ENCODE data around the gene CDC42BPG.

The CDC42BPG gene

GRCh38 chr11:64887757-64888405, 43.4 kb upstream of the CDC42BPG start:
- H3K4me1 ChIP-seq (ENCODE audit: control insufficient read depth, low read length): peaks cover 50% of the 10 kb centered on the region
- peak overlapping the region; percentile 83 for H3K4me2 ChIP-seq (ENCODE audit: low read length)
- H3F3A ChIP-seq (ENCODE audit: control insufficient read depth, insufficient read depth): peaks cover 7% of the 10 kb centered on the region
- no peaks in the 10 kb centered on the region for H3K79me2 ChIP-seq (ENCODE audit: control insufficient read depth, low read length)
- H3K36me3 ChIP-seq (ENCODE audit: control insufficient read depth, low read length): no peaks in the 10 kb centered on the region
- peak; percentile 88 for TF ChIP-seq CTCF (IDR thresholded peaks at IDR 0.05; ENCODE audit: low read depth, low read length, poor library complexity, severe bottlenecking)
- TF ChIP-seq EZH2phosphoT487 (IDR thresholded peaks at IDR 0.05; ENCODE audit: borderline replicate concordance, low read length): no peak
- no peaks in the 10 kb centered on the region for H3K27me3 ChIP-seq (ENCODE audit: control insufficient read depth, low read length)
- H3K4me3 ChIP-seq (ENCODE audit: low read length): peak overlapping the region; percentile 65
- no peaks in the 10 kb centered on the region for H4K20me1 ChIP-seq (ENCODE audit: control insufficient read depth, insufficient read depth, low read depth, low read length)
- no peaks in the 10 kb centered on the region for H3K9me3 ChIP-seq (ENCODE audit: control insufficient read depth, insufficient read depth, low read length)
- H3K27ac ChIP-seq (ENCODE audit: low read depth, low read length): peak overlapping the region; percentile 40
- no peaks in the 10 kb centered on the region for H3K9me2 ChIP-seq (replicated peaks; ENCODE audit: control insufficient read depth, low read length)

- Histone ChIP-seq H3K4me3 (ENCODE audit: low read length) (peak overlapping the region; percentile 65), H4K20me1 (ENCODE audit: control insufficient read depth, insufficient read depth, low read depth, low read length) (no peaks in the 10 kb centered on the region), H3K4me1 (ENCODE audit: control insufficient read depth, low read length) (peaks cover 52% of the 10 kb centered on the region), H3K9me3 (ENCODE audit: control insufficient read depth, insufficient read depth, low read length) (no peaks in the 10 kb centered on the region), H3K4me2 (ENCODE audit: low read length) (peak overlapping the region; percentile 83), H3K27ac (ENCODE audit: low read depth, low read length) (peak overlapping the region; percentile 40), H3K27me3 (ENCODE audit: control insufficient read depth, low read length) (no peaks in the 10 kb centered on the region), H3K9me2 (replicated peaks; ENCODE audit: control insufficient read depth, low read length) (no peaks in the 10 kb centered on the region), H3K36me3 (ENCODE audit: control insufficient read depth, low read length) (no peaks in the 10 kb centered on the region), H3F3A (ENCODE audit: control insufficient read depth, insufficient read depth) (peaks cover 9% of the 10 kb centered on the region), H3K79me2 (ENCODE audit: control insufficient read depth, low read length) (no peaks in the 10 kb centered on the region)
- no peak for TF ChIP-seq CTCF (IDR thresholded peaks at IDR 0.05; ENCODE audit: low read depth, low read length, poor library complexity, severe bottlenecking)
- no peak for TF ChIP-seq EZH2phosphoT487 (IDR thresholded peaks at IDR 0.05; ENCODE audit: borderline replicate concordance, low read length)
These were observed 42.8 kb upstream of the CDC42BPG start for GRCh38 chr11:64887234-64887756.

- Histone ChIP-seq H3K79me2 (ENCODE audit: control insufficient read depth, low read length) (no peaks in the 10 kb centered on the region), H3K9me3 (ENCODE audit: control insufficient read depth, insufficient read depth, low read length) (no peaks in the 10 kb centered on the region), H4K20me1 (ENCODE audit: control insufficient read depth, insufficient read depth, low read depth, low read length) (no peaks in the 10 kb centered on the region), H3K9me2 (replicated peaks; ENCODE audit: control insufficient read depth, low read length) (no peaks in the 10 kb centered on the region), H3K27me3 (ENCODE audit: control insufficient read depth, low read length) (no peaks in the 10 kb centered on the region), H3K27ac (ENCODE audit: low read depth, low read length) (no peak overlapping the region), H3K36me3 (ENCODE audit: control insufficient read depth, low read length) (no peaks in the 10 kb centered on the region), H3K4me3 (ENCODE audit: low read length) (no peak overlapping the region), H3F3A (ENCODE audit: control insufficient read depth, insufficient read depth) (peaks cover 10% of the 10 kb centered on the region), H3K4me2 (ENCODE audit: low read length) (no peak overlapping the region), H3K4me1 (ENCODE audit: control insufficient read depth, low read length) (peaks cover 67% of the 10 kb centered on the region)
- TF ChIP-seq EZH2phosphoT487 (IDR thresholded peaks at IDR 0.05; ENCODE audit: borderline replicate concordance, low read length) (no peak), CTCF (IDR thresholded peaks at IDR 0.05; ENCODE audit: low read depth, low read length, poor library complexity, severe bottlenecking) (no peak)
These were observed 41.2 kb upstream of the CDC42BPG start for GRCh38 chr11:64885367-64886286.
